Astrocyte (in vitro differentiated cells and primary cell): ENCODE measurements around the gene BCL7A. TPM values are rescaled to one million over a fixed set of nuclear protein-coding genes. Genes with fewer than 3 reads are reported as not detected.

Source experiments
- DNase-seq: peaks from one replicate; pipeline ENCODE4 v3.0.0-alpha.2; 2010; ENCODE audit warnings: low read depth
- FAIRE-seq: peaks from 2 replicates; lab custom pipeline; 2011; peaks lifted over from hg19 to GRCh38; lab: Jason Lieb, UNC
- H2AFZ ChIP-seq: 2 replicates; pipeline ENCODE4 v1.6.0; 2012; ENCODE audit warnings: low read depth, low read length, inconsistent platforms
- H3K27ac ChIP-seq: 2 replicates; pipeline ENCODE4 v1.5.1; 2011; ENCODE audit warnings: low read depth, low read length, inconsistent platforms
- H3K27me3 ChIP-seq: 2 replicates; pipeline ENCODE4 v1.6.0; 2011; ENCODE audit warnings: low read length, inconsistent platforms; ENCODE audit not compliant: insufficient read depth
- H3K36me3 ChIP-seq: 2 replicates; pipeline ENCODE4 v1.5.1; 2011; ENCODE audit warnings: low read length, inconsistent platforms; ENCODE audit not compliant: insufficient read depth
- H3K4me1 ChIP-seq: 2 replicates; pipeline ENCODE4 v1.5.1; 2011; ENCODE audit warnings: low read length, inconsistent platforms; ENCODE audit not compliant: insufficient read depth
- H3K4me2 ChIP-seq: 2 replicates; pipeline ENCODE4 v1.6.0; 2012; ENCODE audit warnings: low read length, inconsistent platforms
- H3K4me3 ChIP-seq: 2 replicates; pipeline ENCODE4 v1.5.1; 2011; ENCODE audit warnings: low read depth, mild to moderate bottlenecking, low read length, inconsistent platforms; ENCODE audit not compliant: insufficient read depth
- H3K79me2 ChIP-seq: 2 replicates; pipeline ENCODE4 v1.6.0; 2012; ENCODE audit warnings: mild to moderate bottlenecking, low read length, inconsistent platforms; ENCODE audit not compliant: insufficient read depth
- H3K9ac ChIP-seq: 2 replicates; pipeline ENCODE4 v1.6.0; 2012; ENCODE audit warnings: mild to moderate bottlenecking, low read length, inconsistent platforms
- H3K9me3 ChIP-seq: 2 replicates; pipeline ENCODE4 v1.5.1; 2012; ENCODE audit warnings: low read depth, mild to moderate bottlenecking, low read length, inconsistent platforms; ENCODE audit not compliant: insufficient read depth
- H4K20me1 ChIP-seq: 2 replicates; pipeline ENCODE4 v1.6.0; 2012; ENCODE audit warnings: low read length, inconsistent platforms; ENCODE audit not compliant: insufficient read depth
- H3K27ac Mint-ChIP-seq: one replicate; pipeline ENCODE4 v1.8.0; 2021; ENCODE audit warnings: mild to moderate bottlenecking, mixed read lengths; ENCODE audit not compliant: unreplicated experiment
- H3K27me3 Mint-ChIP-seq: one replicate; pipeline ENCODE4 v1.8.0; 2021; ENCODE audit warnings: low read depth, mixed read lengths; ENCODE audit not compliant: unreplicated experiment
- H3K36me3 Mint-ChIP-seq: one replicate; pipeline ENCODE4 v1.8.0; 2021; ENCODE audit warnings: low read depth, mixed read lengths; ENCODE audit not compliant: unreplicated experiment
- H3K4me1 Mint-ChIP-seq: one replicate; pipeline ENCODE4 v1.8.0; 2021; ENCODE audit warnings: low read depth, mixed read lengths; ENCODE audit not compliant: unreplicated experiment
- H3K4me3 Mint-ChIP-seq: one replicate; pipeline ENCODE4 v1.8.0; 2021; ENCODE audit warnings: mild to moderate bottlenecking, moderate library complexity, mixed read lengths; ENCODE audit not compliant: unreplicated experiment
- H3K9me3 Mint-ChIP-seq: one replicate; pipeline ENCODE4 v1.8.0; 2021; ENCODE audit warnings: mild to moderate bottlenecking, mixed read lengths; ENCODE audit not compliant: unreplicated experiment
- CTCF ChIP-seq: IDR thresholded peaks from 2 replicates; pipeline ENCODE4 v1.5.1; 2011; ENCODE audit warnings: low read depth, mild to moderate bottlenecking, inconsistent platforms, low read length, moderate library complexity; ENCODE audit not compliant: insufficient read depth
- EZH2 ChIP-seq: IDR thresholded peaks from 2 replicates; pipeline ENCODE4 v1.6.1; 2012; ENCODE audit warnings: mild to moderate bottlenecking, low read length, inconsistent platforms; ENCODE audit not compliant: insufficient read depth
- total RNA-seq: library from RNA; stranded (reverse); gene quantifications from 2 replicates; pipeline ENCODE4 v1.2.1, GENCODE V29; 2021

BCL7A gene
- total RNA-seq, 1 donor from 2014 or later, result 9.6 TPM

GRCh38 chr12:122081697-122082221, 60.1 kb downstream of the BCL7A start:
- Histone ChIP-seq H3K27ac (peak overlapping the region; percentile 49), H2AFZ (no peak overlapping the region), H3K4me2 (peak overlapping the region; percentile 90), H3K27me3 (no peaks in the 10 kb centered on the region), H3K36me3 (peaks cover 9% of the 10 kb centered on the region), H3K79me2 (peaks cover 73% of the 10 kb centered on the region), H4K20me1 (peaks cover 58% of the 10 kb centered on the region), H3K9me3 (no peaks in the 10 kb centered on the region), H3K4me1 (peaks cover 36% of the 10 kb centered on the region), H3K9ac (peak overlapping the region; percentile 92), H3K4me3 (peak overlapping the region; percentile 78)
- H3K4me3 Mint-ChIP-seq, result peak overlapping the region; percentile 91
- H3K9me3 Mint-ChIP-seq, result no peaks in the 10 kb centered on the region
- DNase-seq (no peak), FAIRE-seq (no peak)
- no peaks in the 10 kb centered on the region for H3K27me3 Mint-ChIP-seq
- H3K27ac Mint-ChIP-seq, result peak overlapping the region; percentile 93
- TF ChIP-seq EZH2, result no peak
- TF ChIP-seq CTCF, result no peak
- H3K4me1 Mint-ChIP-seq, result peaks cover 22% of the 10 kb centered on the region
- peaks cover 25% of the 10 kb centered on the region for H3K36me3 Mint-ChIP-seq

GRCh38 chr12:122082621-122083356, 61.1 kb downstream of the BCL7A start:
- H3K4me2 ChIP-seq, result no peak overlapping the region
- no peak overlapping the region for H2AFZ ChIP-seq
- H3K4me1 ChIP-seq, result peaks cover 36% of the 10 kb centered on the region
- FAIRE-seq (no peak), DNase-seq (no peak)
- Mint-ChIP-seq H3K27me3 (no peaks in the 10 kb centered on the region), H3K4me1 (peaks cover 30% of the 10 kb centered on the region), H3K4me3 (peak overlapping the region; percentile 91), H3K27ac (peak overlapping the region; percentile 93), H3K9me3 (no peaks in the 10 kb centered on the region), H3K36me3 (peaks cover 32% of the 10 kb centered on the region)
- no peak overlapping the region for H3K4me3 ChIP-seq
- no peak overlapping the region for H3K9ac ChIP-seq
- no peaks in the 10 kb centered on the region for H3K9me3 ChIP-seq
- H3K27ac ChIP-seq, result no peak overlapping the region
- TF ChIP-seq CTCF, result no peak
- peaks cover 9% of the 10 kb centered on the region for H3K36me3 ChIP-seq
- peaks cover 84% of the 10 kb centered on the region for H3K79me2 ChIP-seq
- H4K20me1 ChIP-seq, result peaks cover 68% of the 10 kb centered on the region
- H3K27me3 ChIP-seq, result no peaks in the 10 kb centered on the region
